SK-N-SH (cell line): ENCODE results near the gene IGFALS.

Source experiments
- CHD2 ChIP-seq: fragments of 150-350 bp; IDR thresholded peaks from 2 replicates; pipeline ENCODE4 v1.6.1; 2018; ENCODE audit warnings: low read length; ENCODE audit not compliant: partially characterized antibody
- CTCF ChIP-seq: fragments of 200-600 bp; sonication (generic); IDR thresholded peaks from 2 replicates; pipeline ENCODE4 v1.6.1; 2017; ENCODE audit warnings: antibody characterized with exemption, mild to moderate bottlenecking, moderate library complexity
- EP300 ChIP-seq, 2 experiments: IDR thresholded peaks; 2 replicates each; pipeline versions ENCODE4 v1.4.0 to v1.6.1; 2012; ENCODE audit warnings: borderline replicate concordance in 1 of 2, low read depth in 1 of 2, low read length in 1 of 2
- EZH2phosphoT487 ChIP-seq: fragments of 200-600 bp; sonication (generic); IDR thresholded peaks from 2 replicates; pipeline ENCODE4 v1.6.1; 2017; ENCODE audit warnings: low read depth, mixed run types, mild to moderate bottlenecking, antibody characterized with exemption, moderate library complexity, borderline replicate concordance
- MAX ChIP-seq: IDR thresholded peaks from 2 replicates; pipeline ENCODE4 v1.4.0; 2012; ENCODE audit warnings: low read depth
- POLR2AphosphoS5 ChIP-seq: IDR thresholded peaks from 2 replicates; pipeline ENCODE4 v1.6.1; 2012; ENCODE audit warnings: low read depth, low read length
- RXRA ChIP-seq: IDR thresholded peaks from 2 replicates; pipeline ENCODE4 v1.4.0; 2012; ENCODE audit warnings: low read depth, mild to moderate bottlenecking, borderline replicate concordance
- SMC3 ChIP-seq: IDR thresholded peaks from 2 replicates; pipeline ENCODE4 v1.6.1; 2012; ENCODE audit warnings: low read depth, low read length, improper control_type of control experiment
- TAF1 ChIP-seq: IDR thresholded peaks from 2 replicates; pipeline ENCODE4 v1.6.1; 2012; ENCODE audit warnings: low read depth, mild to moderate bottlenecking, low read length, moderate library complexity, borderline replicate concordance
- YY1 ChIP-seq: IDR thresholded peaks from 2 replicates; pipeline ENCODE4 v1.4.0; 2012; ENCODE audit warnings: low read depth, mild to moderate bottlenecking
- TF ChIP-seq, protein P1 (sequence below): fragments of 150-350 bp; IDR thresholded peaks from 2 replicates; pipeline ENCODE4 v1.6.1; 2017; ENCODE audit warnings: antibody characterized with exemption, low read length, low read depth, borderline replicate concordance

DNA sequence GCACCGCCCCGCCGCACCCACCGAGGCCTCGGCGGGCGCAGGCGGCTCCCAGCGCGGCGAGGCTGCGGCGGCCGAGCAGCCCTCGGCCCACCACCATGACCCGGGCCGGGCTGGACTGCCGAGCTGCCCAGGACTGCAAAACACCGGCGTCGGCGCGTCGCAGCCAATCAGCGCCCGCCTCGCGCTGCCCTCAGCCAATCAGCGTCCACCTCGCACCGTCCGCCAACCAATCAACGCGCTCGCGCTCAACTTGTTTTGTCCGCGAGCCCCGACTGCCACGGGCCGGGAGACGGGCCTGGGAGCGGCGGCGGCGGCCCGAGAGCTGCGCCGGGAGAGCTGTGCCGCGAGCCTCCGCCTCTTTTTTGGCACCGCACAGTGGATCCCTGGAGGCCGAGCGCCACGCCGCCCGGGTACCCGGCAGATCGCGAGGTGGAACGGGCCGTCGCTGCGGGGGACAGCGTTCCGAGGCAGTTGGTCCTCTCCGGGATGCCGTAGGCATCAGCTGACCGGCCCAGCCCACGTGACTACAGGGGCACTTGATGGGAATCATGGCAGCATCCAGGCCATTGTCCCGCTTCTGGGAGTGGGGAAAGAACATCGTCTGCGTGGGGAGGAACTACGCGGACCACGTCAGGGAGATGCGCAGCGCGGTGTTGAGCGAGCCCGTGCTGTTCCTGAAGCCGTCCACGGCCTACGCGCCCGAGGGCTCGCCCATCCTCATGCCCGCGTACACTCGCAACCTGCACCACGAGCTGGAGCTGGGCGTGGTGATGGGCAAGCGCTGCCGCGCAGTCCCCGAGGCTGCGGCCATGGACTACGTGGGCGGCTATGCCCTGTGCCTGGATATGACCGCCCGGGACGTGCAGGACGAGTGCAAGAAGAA is 33.4 kb upstream of the IGFALS start, which contains the start of the genes FAHD1 and HAGH:
- TF ChIP-seq CTCF (no peak), EZH2phosphoT487 (no peak), POLR2AphosphoS5 (peak; percentile 84), YY1 (peak; percentile 93), TAF1 (peak; percentile 82; the same call in 1 of the 2 replicates), MAX (peak; percentile 95), RXRA (no peak), CHD2 (peak; percentile 66), SMC3 (no peak), EP300 (IDR thresholded peaks at IDR 0.05; ENCODE audit: borderline replicate concordance in 1 of 2, low read depth in 1 of 2, low read length in 1 of 2) (peak in 1 of 2 experiments; percentile 11; a peak in 1 of 4 replicates)
- TF ChIP-seq, protein P1, sequence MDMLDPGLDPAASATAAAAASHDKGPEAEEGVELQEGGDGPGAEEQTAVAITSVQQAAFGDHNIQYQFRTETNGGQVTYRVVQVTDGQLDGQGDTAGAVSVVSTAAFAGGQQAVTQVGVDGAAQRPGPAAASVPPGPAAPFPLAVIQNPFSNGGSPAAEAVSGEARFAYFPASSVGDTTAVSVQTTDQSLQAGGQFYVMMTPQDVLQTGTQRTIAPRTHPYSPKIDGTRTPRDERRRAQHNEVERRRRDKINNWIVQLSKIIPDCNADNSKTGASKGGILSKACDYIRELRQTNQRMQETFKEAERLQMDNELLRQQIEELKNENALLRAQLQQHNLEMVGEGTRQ, result peak; percentile 98
